Effector CD4-positive, alpha-beta T cell (primary cell): ENCODE results near the gene EXD3.
"Not testable (repeated sequence)": the region's sequence is repeated elsewhere in the genome, so short reads cannot be mapped to it uniquely, and the experiment has no call there.

Experiments used
- DNase-seq: peaks from one replicate; pipeline ENCODE4 v3.0.0-alpha.2; 2020

EXD3 gene

GRCh38 chr9:137430723-137431415 is 7.9 kb upstream of the EXD3 start:
- no peak for DNase-seq

- no peak for DNase-seq
Measured at GRCh38 chr9:137429974-137430722, 7.2 kb upstream of the EXD3 start.

- no peak for DNase-seq
Measured at GRCh38 chr9:137429546-137429890, 6.6 kb upstream of the EXD3 start.

- no peak for DNase-seq
Measured at GRCh38 chr9:137428841-137429545, 6.0 kb upstream of the EXD3 start.

- no peak for DNase-seq
Measured at GRCh38 chr9:137428311-137428630, 5.3 kb upstream of the EXD3 start.

- no peak for DNase-seq
Measured at GRCh38 chr9:137427454-137428310, 4.7 kb upstream of the EXD3 start.

GRCh38 chr9:137426018-137426681 is 3.2 kb upstream of the EXD3 start:
- DNase-seq: no peak

GRCh38 chr9:137423514-137424291 is 741 bp upstream of the EXD3 start:
- no peak for DNase-seq

GRCh38 chr9:137421838-137422603 is 941 bp downstream of the EXD3 start:
- DNase-seq: no peak

GRCh38 chr9:137417161-137418021 is 5.6 kb downstream of the EXD3 start:
- DNase-seq: no peak

- DNase-seq: no peak
Measured at GRCh38 chr9:137416563-137417151, 6.3 kb downstream of the EXD3 start.

GRCh38 chr9:137416006-137416562 is 6.9 kb downstream of the EXD3 start:
- no peak for DNase-seq

- DNase-seq: no peak
Measured at GRCh38 chr9:137415451-137415850, 7.5 kb downstream of the EXD3 start.

GRCh38 chr9:137412431-137412830 is 10.5 kb downstream of the EXD3 start:
- no peak for DNase-seq

GRCh38 chr9:137411645-137412380 is 11.1 kb downstream of the EXD3 start:
- no peak for DNase-seq

GRCh38 chr9:137411260-137411644 is 11.7 kb downstream of the EXD3 start:
- DNase-seq: no peak

GRCh38 chr9:137410891-137411249 is 12.1 kb downstream of the EXD3 start:
- DNase-seq: no peak

GRCh38 chr9:137410236-137410890 is 12.6 kb downstream of the EXD3 start:
- not testable (repeated sequence) for DNase-seq
